ENCODE data around the gene KCND3.

DNA sequence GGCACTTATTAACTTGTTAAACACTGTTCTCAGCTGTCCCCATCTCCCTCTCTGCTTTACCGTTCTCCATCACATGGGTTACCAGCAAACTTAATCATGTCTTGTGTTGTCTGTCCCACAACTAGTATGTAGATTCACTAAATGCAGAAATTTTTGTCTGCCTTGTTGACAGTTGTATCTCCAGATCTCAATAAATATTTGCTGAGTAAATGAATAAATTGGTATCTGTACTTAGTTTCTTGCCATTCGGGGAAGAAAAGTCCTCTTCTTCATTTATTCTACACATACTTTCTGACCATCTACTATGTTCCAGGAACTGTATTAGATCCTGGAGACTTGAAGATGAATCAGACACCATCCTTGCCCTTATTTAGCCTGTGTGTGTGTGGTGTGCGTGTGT is 97.9 kb downstream of the KCND3 start:
- TF ChIP-seq, protein P1, sequence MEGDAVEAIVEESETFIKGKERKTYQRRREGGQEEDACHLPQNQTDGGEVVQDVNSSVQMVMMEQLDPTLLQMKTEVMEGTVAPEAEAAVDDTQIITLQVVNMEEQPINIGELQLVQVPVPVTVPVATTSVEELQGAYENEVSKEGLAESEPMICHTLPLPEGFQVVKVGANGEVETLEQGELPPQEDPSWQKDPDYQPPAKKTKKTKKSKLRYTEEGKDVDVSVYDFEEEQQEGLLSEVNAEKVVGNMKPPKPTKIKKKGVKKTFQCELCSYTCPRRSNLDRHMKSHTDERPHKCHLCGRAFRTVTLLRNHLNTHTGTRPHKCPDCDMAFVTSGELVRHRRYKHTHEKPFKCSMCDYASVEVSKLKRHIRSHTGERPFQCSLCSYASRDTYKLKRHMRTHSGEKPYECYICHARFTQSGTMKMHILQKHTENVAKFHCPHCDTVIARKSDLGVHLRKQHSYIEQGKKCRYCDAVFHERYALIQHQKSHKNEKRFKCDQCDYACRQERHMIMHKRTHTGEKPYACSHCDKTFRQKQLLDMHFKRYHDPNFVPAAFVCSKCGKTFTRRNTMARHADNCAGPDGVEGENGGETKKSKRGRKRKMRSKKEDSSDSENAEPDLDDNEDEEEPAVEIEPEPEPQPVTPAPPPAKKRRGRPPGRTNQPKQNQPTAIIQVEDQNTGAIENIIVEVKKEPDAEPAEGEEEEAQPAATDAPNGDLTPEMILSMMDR (IDR thresholded peaks at IDR 0.05) = no peak
- no peak for TF ChIP-seq POLR2A (IDR thresholded peaks at IDR 0.05)
